HepG2 (cell line): ENCODE data around the gene TADA2A. TPM values are rescaled to one million over a fixed set of nuclear protein-coding genes. Genes with fewer than 3 reads are reported as not detected.

ENCODE experiments used
- ASH2L ChIP-seq: fragments of 300-600, 200-600 bp; sonication (generic); IDR thresholded peaks from 2 replicates; pipeline ENCODE4 v1.7.0; 2017; ENCODE audit warnings: low read depth, mild to moderate bottlenecking, moderate library complexity, mixed read lengths, low read length; ENCODE audit not compliant: insufficient read length
- ATM ChIP-seq: fragments of 450-650 bp; IDR thresholded peaks from 2 replicates; pipeline ENCODE4 v1.7.1; 2017; ENCODE audit warnings: mild to moderate bottlenecking, borderline replicate concordance
- BRCA1 ChIP-seq: sonication (generic); formaldehyde crosslinking; IDR thresholded peaks from 2 replicates; pipeline ENCODE4 v1.4.0; 2020; ENCODE audit warnings: missing genetic modification reagents
- CTCF ChIP-seq: sonication (generic); formaldehyde crosslinking; IDR thresholded peaks from 2 replicates; pipeline ENCODE4 v1.5.0; 2020; ENCODE audit warnings: mild to moderate bottlenecking, missing genetic modification reagents, moderate library complexity
- GATAD1 ChIP-seq: IDR thresholded peaks from 2 replicates; pipeline ENCODE4 v1.6.1; 2016; ENCODE audit warnings: missing genetic modification reagents, missing compliant biosample characterization
- GATAD2A ChIP-seq: IDR thresholded peaks from 2 replicates; pipeline ENCODE4 v1.6.1; 2016
- HOXD1 ChIP-seq: sonication (generic); formaldehyde crosslinking; IDR thresholded peaks from 2 replicates; pipeline ENCODE4 v1.5.0; 2020; ENCODE audit warnings: missing genetic modification reagents
- MBD4 ChIP-seq: IDR thresholded peaks from 2 replicates; pipeline ENCODE4 v1.6.1; 2012; ENCODE audit warnings: low read length, inconsistent platforms, borderline replicate concordance
- NFE2 ChIP-seq: sonication (generic); formaldehyde crosslinking; IDR thresholded peaks from 2 replicates; pipeline ENCODE4 v1.4.0; 2020; ENCODE audit warnings: missing genetic modification reagents
- NFKB2 ChIP-seq: sonication (generic); formaldehyde crosslinking; IDR thresholded peaks from 2 replicates; pipeline ENCODE4 v1.4.0; 2020; ENCODE audit warnings: missing genetic modification reagents, borderline replicate concordance
- NR2C2 ChIP-seq: sonication (generic); formaldehyde crosslinking; IDR thresholded peaks from 2 replicates; pipeline ENCODE4 v1.4.0; 2020; ENCODE audit warnings: missing genetic modification reagents, mild to moderate bottlenecking, moderate library complexity, borderline replicate concordance
- NR2F1 ChIP-seq, 2 experiments: fragments of 450-650 bp in 1 of 2; formaldehyde crosslinking in 1 of 2; IDR thresholded peaks; 2 replicates each; pipeline versions ENCODE4 v1.5.0 to v1.6.1; 2016 to 2020; ENCODE audit warnings: mild to moderate bottlenecking in 1 of 2, missing compliant biosample characterization in 1 of 2, missing genetic modification reagents in 1 of 2, moderate library complexity in 1 of 2
- PHF8 ChIP-seq: sonication (generic); formaldehyde crosslinking; IDR thresholded peaks from 2 replicates; pipeline ENCODE4 v1.5.0; 2020; ENCODE audit warnings: missing genetic modification reagents
- SNAI1 ChIP-seq: sonication (generic); formaldehyde crosslinking; IDR thresholded peaks from 2 replicates; pipeline ENCODE4 v1.5.0; 2020; ENCODE audit warnings: mild to moderate bottlenecking, missing genetic modification reagents, borderline replicate concordance
- SOX5 ChIP-seq: IDR thresholded peaks from 2 replicates; pipeline ENCODE4 v1.6.1; 2016; ENCODE audit warnings: borderline replicate concordance
- STAG1 ChIP-seq: sonication (generic); formaldehyde crosslinking; IDR thresholded peaks from 2 replicates; pipeline ENCODE4 v1.4.0; 2020; ENCODE audit warnings: missing genetic modification reagents
- TARDBP ChIP-seq: sonication (generic); formaldehyde crosslinking; IDR thresholded peaks from 2 replicates; pipeline ENCODE4 v1.8.0; 2022; ENCODE audit warnings: mild to moderate bottlenecking, missing genetic modification reagents
- TBL1XR1 ChIP-seq: fragments of 150-350 bp; IDR thresholded peaks from 2 replicates; pipeline ENCODE4 v1.6.1; 2014; ENCODE audit warnings: borderline replicate concordance, low read length; ENCODE audit not compliant: partially characterized antibody
- ZFP36L2 ChIP-seq: sonication (generic); formaldehyde crosslinking; IDR thresholded peaks from 2 replicates; pipeline ENCODE4 v1.4.0; 2020; ENCODE audit warnings: missing genetic modification reagents
- ZNF251 ChIP-seq: sonication (generic); formaldehyde crosslinking; IDR thresholded peaks from 2 replicates; pipeline ENCODE4 v1.9.0; 2021; ENCODE audit warnings: mild to moderate bottlenecking, missing genetic modification reagents
- ZNF350 ChIP-seq: sonication (generic); formaldehyde crosslinking; IDR thresholded peaks from 2 replicates; pipeline ENCODE4 v1.4.0; 2020; ENCODE audit warnings: mild to moderate bottlenecking, low read depth, missing genetic modification reagents, borderline replicate concordance
- ZNF484 ChIP-seq: sonication (generic); formaldehyde crosslinking; IDR thresholded peaks from 2 replicates; pipeline ENCODE4 v1.5.1; 2020; ENCODE audit warnings: mild to moderate bottlenecking, low read depth, missing genetic modification reagents, borderline replicate concordance
- polyA plus RNA-seq, 8 experiments: library from polyadenylated mRNA; depleted of rRNA in 3 of 8; stranded (reverse) in 7 of 8; unstranded in 1 of 8; fragments of >200 nt; fragmentation: Illumina TruSeq in 4 of 8; extraction: Trizol in 4 of 8; gene quantifications; 2 replicates each; pipeline versions ENCODE4 v1.2.1 to v1.2.3, GENCODE V29; 2011 to 2016; ENCODE audit warnings: low read depth in 4 of 8, missing spikeins in 1 of 8, mixed read lengths in 1 of 8; ENCODE audit not compliant: insufficient read depth in 1 of 8
- total RNA-seq, 5 experiments: library from RNA; depleted of rRNA; stranded (reverse); fragments of >200 nt; fragmentation: Illumina TruSeq; extraction: Trizol; gene quantifications; 2 replicates each; pipeline ENCODE4 v1.2.3, GENCODE V29; 2016; ENCODE audit warnings: low read depth in 1 of 5
- TF ChIP-seq, protein P1 (sequence below): sonication (generic); formaldehyde crosslinking; IDR thresholded peaks from 2 replicates; pipeline ENCODE4 v1.5.1; 2020; ENCODE audit warnings: mild to moderate bottlenecking, missing genetic modification reagents
- TF ChIP-seq, protein P2 (sequence below): sonication (generic); formaldehyde crosslinking; IDR thresholded peaks from 2 replicates; pipeline ENCODE4 v1.4.0; 2020; ENCODE audit warnings: mild to moderate bottlenecking, low read depth, missing genetic modification reagents

The TADA2A gene
- total and polyA plus RNA-seq, 2 of the 13 experiments (the other 11 are each of a cell fraction or from before 2014, with no cell fraction given), result 8.0 to 14.0 TPM

GRCh38 chr17:37502009-37502936, 95.6 kb downstream of the TADA2A start (continued):
- TF ChIP-seq STAG1 (CRISPR knock-in tag), result peak; percentile 13; the same call in 1 of the 2 replicates
- TF ChIP-seq ZNF350 (CRISPR knock-in tag), result peak; percentile 80; the same call in 1 of the 2 replicates
- TF ChIP-seq NR2F1 (CRISPR knock-in tag; IDR thresholded peaks at IDR 0.05), result peak; percentile 92 to 94
- peak; percentile 37; the same call in 1 of the 2 replicates for TF ChIP-seq SNAI1 (CRISPR knock-in tag)
- TF ChIP-seq HOXD1 (CRISPR knock-in tag), result peak; percentile 48; the same call in 1 of the 2 replicates
- TF ChIP-seq TBL1XR1, result peak; percentile 37
- TF ChIP-seq NFE2 (CRISPR knock-in tag), result no peak
- peak; percentile 64; the same call in 1 of the 2 replicates for TF ChIP-seq TARDBP
- TF ChIP-seq ATM, result peak; percentile 19; the same call in 1 of the 2 replicates
- TF ChIP-seq GATAD1 (CRISPR knock-in tag), result peak; percentile 57; the same call in 1 of the 2 replicates
- TF ChIP-seq ASH2L, result peak; percentile 77
- peak; percentile 95 for TF ChIP-seq GATAD2A (CRISPR knock-in tag)
- peak; percentile 35; the same call in 1 of the 2 replicates for TF ChIP-seq MBD4
- peak; percentile 39 for TF ChIP-seq PHF8
- TF ChIP-seq BRCA1, result no peak
- TF ChIP-seq, protein P1, sequence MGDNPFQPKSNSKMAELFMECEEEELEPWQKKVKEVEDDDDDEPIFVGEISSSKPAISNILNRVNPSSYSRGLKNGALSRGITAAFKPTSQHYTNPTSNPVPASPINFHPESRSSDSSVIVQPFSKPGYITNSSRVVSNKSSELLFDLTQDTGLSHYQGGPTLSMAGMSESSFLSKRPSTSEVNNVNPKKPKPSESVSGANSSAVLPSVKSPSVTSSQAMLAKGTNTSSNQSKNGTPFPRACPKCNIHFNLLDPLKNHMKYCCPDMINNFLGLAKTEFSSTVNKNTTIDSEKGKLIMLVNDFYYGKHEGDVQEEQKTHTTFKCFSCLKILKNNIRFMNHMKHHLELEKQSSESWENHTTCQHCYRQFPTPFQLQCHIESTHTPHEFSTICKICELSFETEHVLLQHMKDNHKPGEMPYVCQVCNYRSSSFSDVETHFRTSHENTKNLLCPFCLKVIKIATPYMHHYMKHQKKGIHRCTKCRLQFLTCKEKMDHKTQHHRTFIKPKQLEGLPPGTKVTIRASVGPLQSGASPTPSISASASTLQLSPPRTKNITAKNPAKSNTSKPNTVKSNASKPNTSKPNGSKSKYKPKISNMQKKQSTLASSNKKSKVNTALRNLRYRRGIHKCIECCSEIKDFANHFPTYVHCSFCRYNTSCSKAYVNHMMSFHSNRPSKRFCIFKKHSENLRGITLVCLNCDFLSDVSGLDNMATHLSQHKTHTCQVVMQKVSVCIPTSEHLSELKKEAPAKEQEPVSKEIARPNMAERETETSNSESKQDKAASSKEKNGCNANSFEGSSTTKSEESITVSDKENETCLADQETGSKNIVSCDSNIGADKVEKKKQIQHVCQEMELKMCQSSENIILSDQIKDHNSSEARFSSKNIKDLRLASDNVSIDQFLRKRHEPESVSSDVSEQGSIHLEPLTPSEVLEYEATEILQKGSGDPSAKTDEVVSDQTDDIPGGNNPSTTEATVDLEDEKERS (CRISPR knock-in tag), result peak; percentile 70; the same call in 1 of the 2 replicates
- peak; percentile 79 for TF ChIP-seq SOX5
- TF ChIP-seq, protein P2, sequence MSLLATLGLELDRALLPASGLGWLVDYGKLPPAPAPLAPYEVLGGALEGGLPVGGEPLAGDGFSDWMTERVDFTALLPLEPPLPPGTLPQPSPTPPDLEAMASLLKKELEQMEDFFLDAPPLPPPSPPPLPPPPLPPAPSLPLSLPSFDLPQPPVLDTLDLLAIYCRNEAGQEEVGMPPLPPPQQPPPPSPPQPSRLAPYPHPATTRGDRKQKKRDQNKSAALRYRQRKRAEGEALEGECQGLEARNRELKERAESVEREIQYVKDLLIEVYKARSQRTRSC (CRISPR knock-in tag), result no peak
- no peak for TF ChIP-seq ZNF484 (CRISPR knock-in tag)
- TF ChIP-seq NFKB2 (CRISPR knock-in tag), result no peak
- peak; percentile 73 for TF ChIP-seq NR2C2 (CRISPR knock-in tag)
- TF ChIP-seq CTCF (CRISPR knock-in tag), result no peak
- TF ChIP-seq ZFP36L2 (CRISPR knock-in tag), result no peak
- no peak for TF ChIP-seq ZNF251 (CRISPR knock-in tag)
